GM12878 (cell line): ENCODE measurements around the gene ITGA3. TPM values are rescaled to one million over a fixed set of nuclear protein-coding genes. Genes with fewer than 3 reads are reported as not detected.

Experiments used
- ATAC-seq: fragments of 200-7000 bp; cut with Tn5 transposase; 3 replicates; pipeline ENCODE4 v1.9.1; 2020; ENCODE audit warnings: mild to moderate bottlenecking, moderate library complexity
- BruUV-seq: library from RNA; stranded (reverse); fragments of 400-500 nt; replicated peaks from 2 replicates; lab custom pipeline; 2021; lab: Mats Ljungman, UMichigan
- CTCF ChIA-PET: fragments of 300-600 bp; sonication (Branson Sonifier 250); formaldehyde crosslinking; extraction: SDS; loops from one replicate; lab custom pipeline; 2021; ENCODE audit warnings: inconsistent platforms; lab: Yijun Ruan, JAX
- POLR2A ChIA-PET: fragments of 350-600 bp; formaldehyde crosslinking; extraction: SDS; loops from one replicate; lab custom pipeline; 2021; ENCODE audit warnings: inconsistent platforms; lab: Charles Lee
- RAD21 ChIA-PET: fragments of 300-600 bp; sonication (Branson Sonifier 250); formaldehyde crosslinking; loops from one replicate; lab custom pipeline; 2023; ENCODE audit warnings: antibody characterized with exemption; ENCODE audit not compliant: unreplicated experiment; lab: Charles Lee
- SMC1A ChIA-PET: fragments of 300-600 bp; sonication (Branson Sonifier 250); formaldehyde crosslinking; loops from one replicate; lab custom pipeline; 2023; ENCODE audit not compliant: unreplicated experiment, uncharacterized antibody; lab: Charles Lee
- DNase-seq: peaks from one replicate; pipeline ENCODE4 v3.0.0-alpha.2; 2011; ENCODE audit warnings: low read depth, low spot score
- FAIRE-seq: peaks from 3 replicates; lab custom pipeline; 2011; peaks lifted over from hg19 to GRCh38; lab: Jason Lieb, UNC
- H2AFZ ChIP-seq: 2 replicates; pipeline ENCODE4 v1.6.0; 2011; ENCODE audit warnings: low read depth, low read length, control low read depth; ENCODE audit not compliant: control insufficient read depth
- H3K27ac ChIP-seq: 2 replicates; pipeline ENCODE4 v1.5.1; 2011; ENCODE audit warnings: control low read depth; ENCODE audit not compliant: control insufficient read depth, insufficient read depth
- H3K27me3 ChIP-seq, 2 experiments: replicated peaks in 1 of 2; 2 replicates each; pipeline versions ENCODE4 v1.6.0 to v1.6.1; 2011; ENCODE audit warnings: low read length in 1 of 2; ENCODE audit not compliant: control insufficient read depth in 2 of 2, insufficient read depth in 2 of 2
- H3K36me3 ChIP-seq, 2 experiments: 2 replicates each; pipeline ENCODE4 v1.5.1; 2011; ENCODE audit warnings: low read length in 1 of 2; ENCODE audit not compliant: control insufficient read depth in 2 of 2, insufficient read depth in 2 of 2
- H3K4me1 ChIP-seq: 2 replicates; pipeline ENCODE4 v1.6.1; 2011; ENCODE audit warnings: mild to moderate bottlenecking, low read length, moderate library complexity, mixed read lengths; ENCODE audit not compliant: control insufficient read depth, insufficient read depth
- H3K4me2 ChIP-seq: 2 replicates; pipeline ENCODE4 v1.6.0; 2011; ENCODE audit warnings: control low read depth; ENCODE audit not compliant: control insufficient read depth, insufficient read depth
- H3K4me3 ChIP-seq: fragments of 200-600 bp; sonication (generic); 2 replicates; pipeline ENCODE4 v1.5.1; 2016
- H3K79me2 ChIP-seq: 2 replicates; pipeline ENCODE4 v1.6.0; 2011; ENCODE audit warnings: low read length; ENCODE audit not compliant: control insufficient read depth, insufficient read depth
- H3K9ac ChIP-seq: 2 replicates; pipeline ENCODE4 v1.8.0; 2011; ENCODE audit warnings: low read length, control low read depth, mixed read lengths; ENCODE audit not compliant: control insufficient read depth, insufficient read depth
- H3K9me3 ChIP-seq: replicated peaks from 3 replicates; pipeline ENCODE4 v1.5.1; 2011; ENCODE audit warnings: mild to moderate bottlenecking, low read length; ENCODE audit not compliant: control insufficient read depth, insufficient read depth
- H4K20me1 ChIP-seq: 2 replicates; pipeline ENCODE4 v1.6.0; 2011; ENCODE audit not compliant: control insufficient read depth, insufficient read depth
- BMI1 ChIP-seq: fragments of 450-650 bp; IDR thresholded peaks from 2 replicates; pipeline ENCODE4 v1.6.1; 2016; ENCODE audit warnings: mild to moderate bottlenecking, moderate library complexity, borderline replicate concordance
- CREM ChIP-seq: IDR thresholded peaks from 2 replicates; pipeline ENCODE4 v1.6.1; 2014; ENCODE audit warnings: antibody characterized with exemption, low read depth
- IKZF1 ChIP-seq: fragments of 450-650 bp; conservative IDR thresholded peaks from 2 replicates; pipeline ENCODE4 v1.6.1; 2017; ENCODE audit warnings: antibody characterized with exemption, mild to moderate bottlenecking
- KAT2A ChIP-seq: conservative IDR thresholded peaks from 2 replicates; pipeline ENCODE4 v1.6.1; 2011; ENCODE audit warnings: low read depth, low read length; ENCODE audit not compliant: control insufficient read depth
- MXI1 ChIP-seq: fragments of 150-350 bp; IDR thresholded peaks from 2 replicates; pipeline ENCODE4 v1.6.1; 2011; ENCODE audit warnings: low read depth, mild to moderate bottlenecking, inconsistent platforms, low read length, improper control_type of control experiment
- NFIC ChIP-seq: IDR thresholded peaks from 2 replicates; pipeline ENCODE4 v1.6.1; 2012; ENCODE audit warnings: low read depth, mild to moderate bottlenecking, inconsistent platforms, low read length, moderate library complexity
- NR2F1 ChIP-seq: fragments of 450-650 bp; conservative IDR thresholded peaks from 2 replicates; pipeline ENCODE4 v1.6.1; 2017; ENCODE audit warnings: mild to moderate bottlenecking
- PML ChIP-seq: IDR thresholded peaks from 2 replicates; pipeline ENCODE4 v1.6.1; 2012; ENCODE audit warnings: low read length, inconsistent platforms
- WGBS: methylation state at CpG from one replicate; pipeline ENCODE4 v1.1.6; 2016; ENCODE audit warnings: low lambda C conversion rate; ENCODE audit not compliant: insufficient replicate concordance, insufficient coverage; ENCODE audit errors: missing lambda C conversion rate; 5-methylcytosine and 5-hydroxymethylcytosine counted together
- in situ Hi-C: fragments of 300-500 bp; cut with MboI; formaldehyde crosslinking; loops from 9 replicates; pipeline ENCODE4 v1.14.3; 2018; ENCODE audit warnings: mixed read lengths
- intact Hi-C: fragments of 100-400 bp; cut with micrococcal nuclease; formaldehyde crosslinking; loops from one replicate; pipeline ENCODE4 v1.14.2; 2022; ENCODE audit not compliant: unreplicated experiment
- polyA plus RNA-seq, 11 experiments: library from polyadenylated mRNA; depleted of rRNA in 4 of 11; unstranded in 6 of 11; stranded (reverse) in 5 of 11; fragments of >200 nt; fragmentation: Nextera tagmentation in 4 of 11; fragmentation: Illumina TruSeq in 1 of 11; extraction: Ambion mirVana in 4 of 11; extraction: Trizol in 1 of 11; gene quantifications; 1 replicate in 1 of 11; 2 replicates in 10 of 11; pipeline versions ENCODE4 v1.2.1 to v1.2.3, GENCODE V29; 2011 to 2016; ENCODE audit warnings: inconsistent platforms in 2 of 11, missing spikeins in 2 of 11, low read depth in 1 of 11
- total RNA-seq, 4 experiments: library from RNA; depleted of rRNA in 3 of 4; stranded (reverse); fragments of >200 nt in 3 of 4; fragmentation: Illumina TruSeq in 1 of 4; extraction: Trizol in 1 of 4; gene quantifications; 2 replicates each; pipeline versions ENCODE4 v1.2.1 to v1.2.3, GENCODE V29; 2013 to 2021
- TF ChIP-seq, protein P1 (sequence below): IDR thresholded peaks from 2 replicates; pipeline ENCODE4 v1.6.1; 2012; ENCODE audit warnings: improper control_type of control experiment, low read depth, low read length; ENCODE audit not compliant: insufficient replicate concordance
- TF ChIP-seq, protein P2 (sequence below): fragments of 450-650 bp; IDR thresholded peaks from 2 replicates; pipeline ENCODE4 v1.6.1; 2017; ENCODE audit warnings: borderline replicate concordance
- TF ChIP-seq, protein P3 (sequence below): fragments of 450-650 bp; IDR thresholded peaks from 2 replicates; pipeline ENCODE4 v1.6.1; 2014; ENCODE audit warnings: mild to moderate bottlenecking

ITGA3 gene
- total and polyA plus RNA-seq, 10 of the 15 experiments (the other 5 are each of a cell fraction or from before 2014, with no cell fraction given) = 0.29 to 13.4 (median 6.6) TPM

DNA sequence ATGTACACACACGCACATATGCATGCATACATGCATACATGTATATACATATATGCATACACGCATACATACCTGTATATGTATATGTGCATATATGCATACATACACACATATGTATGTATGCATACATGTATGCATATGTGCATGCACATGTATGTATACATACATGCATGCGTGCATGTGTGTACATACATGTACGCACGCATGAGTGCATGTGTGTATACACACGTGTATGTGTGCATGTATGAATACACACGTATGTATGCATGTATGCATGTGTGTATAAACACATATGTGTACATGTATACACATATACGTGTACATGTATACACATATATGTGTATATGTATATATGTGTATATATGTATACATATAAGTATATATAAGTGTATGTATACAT, 32.4 kb upstream of the ITGA3 start:
- SMC1A ChIA-PET = no interaction called here
- no peaks in the 10 kb centered on the region for H4K20me1 ChIP-seq
- no peak for TF ChIP-seq MXI1
- TF ChIP-seq, protein P1, sequence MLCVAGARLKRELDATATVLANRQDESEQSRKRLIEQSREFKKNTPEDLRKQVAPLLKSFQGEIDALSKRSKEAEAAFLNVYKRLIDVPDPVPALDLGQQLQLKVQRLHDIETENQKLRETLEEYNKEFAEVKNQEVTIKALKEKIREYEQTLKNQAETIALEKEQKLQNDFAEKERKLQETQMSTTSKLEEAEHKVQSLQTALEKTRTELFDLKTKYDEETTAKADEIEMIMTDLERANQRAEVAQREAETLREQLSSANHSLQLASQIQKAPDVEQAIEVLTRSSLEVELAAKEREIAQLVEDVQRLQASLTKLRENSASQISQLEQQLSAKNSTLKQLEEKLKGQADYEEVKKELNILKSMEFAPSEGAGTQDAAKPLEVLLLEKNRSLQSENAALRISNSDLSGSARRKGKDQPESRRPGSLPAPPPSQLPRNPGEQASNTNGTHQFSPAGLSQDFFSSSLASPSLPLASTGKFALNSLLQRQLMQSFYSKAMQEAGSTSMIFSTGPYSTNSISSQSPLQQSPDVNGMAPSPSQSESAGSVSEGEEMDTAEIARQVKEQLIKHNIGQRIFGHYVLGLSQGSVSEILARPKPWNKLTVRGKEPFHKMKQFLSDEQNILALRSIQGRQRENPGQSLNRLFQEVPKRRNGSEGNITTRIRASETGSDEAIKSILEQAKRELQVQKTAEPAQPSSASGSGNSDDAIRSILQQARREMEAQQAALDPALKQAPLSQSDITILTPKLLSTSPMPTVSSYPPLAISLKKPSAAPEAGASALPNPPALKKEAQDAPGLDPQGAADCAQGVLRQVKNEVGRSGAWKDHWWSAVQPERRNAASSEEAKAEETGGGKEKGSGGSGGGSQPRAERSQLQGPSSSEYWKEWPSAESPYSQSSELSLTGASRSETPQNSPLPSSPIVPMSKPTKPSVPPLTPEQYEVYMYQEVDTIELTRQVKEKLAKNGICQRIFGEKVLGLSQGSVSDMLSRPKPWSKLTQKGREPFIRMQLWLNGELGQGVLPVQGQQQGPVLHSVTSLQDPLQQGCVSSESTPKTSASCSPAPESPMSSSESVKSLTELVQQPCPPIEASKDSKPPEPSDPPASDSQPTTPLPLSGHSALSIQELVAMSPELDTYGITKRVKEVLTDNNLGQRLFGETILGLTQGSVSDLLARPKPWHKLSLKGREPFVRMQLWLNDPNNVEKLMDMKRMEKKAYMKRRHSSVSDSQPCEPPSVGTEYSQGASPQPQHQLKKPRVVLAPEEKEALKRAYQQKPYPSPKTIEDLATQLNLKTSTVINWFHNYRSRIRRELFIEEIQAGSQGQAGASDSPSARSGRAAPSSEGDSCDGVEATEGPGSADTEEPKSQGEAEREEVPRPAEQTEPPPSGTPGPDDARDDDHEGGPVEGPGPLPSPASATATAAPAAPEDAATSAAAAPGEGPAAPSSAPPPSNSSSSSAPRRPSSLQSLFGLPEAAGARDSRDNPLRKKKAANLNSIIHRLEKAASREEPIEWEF = no peak
- TF ChIP-seq, protein P2, sequence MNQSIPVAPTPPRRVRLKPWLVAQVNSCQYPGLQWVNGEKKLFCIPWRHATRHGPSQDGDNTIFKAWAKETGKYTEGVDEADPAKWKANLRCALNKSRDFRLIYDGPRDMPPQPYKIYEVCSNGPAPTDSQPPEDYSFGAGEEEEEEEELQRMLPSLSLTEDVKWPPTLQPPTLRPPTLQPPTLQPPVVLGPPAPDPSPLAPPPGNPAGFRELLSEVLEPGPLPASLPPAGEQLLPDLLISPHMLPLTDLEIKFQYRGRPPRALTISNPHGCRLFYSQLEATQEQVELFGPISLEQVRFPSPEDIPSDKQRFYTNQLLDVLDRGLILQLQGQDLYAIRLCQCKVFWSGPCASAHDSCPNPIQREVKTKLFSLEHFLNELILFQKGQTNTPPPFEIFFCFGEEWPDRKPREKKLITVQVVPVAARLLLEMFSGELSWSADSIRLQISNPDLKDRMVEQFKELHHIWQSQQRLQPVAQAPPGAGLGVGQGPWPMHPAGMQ = no peak
- TF ChIP-seq PML = no peak
- TF ChIP-seq IKZF1 = no peak
- no peak for TF ChIP-seq KAT2A
- no peak for TF ChIP-seq NFIC
- no peak for TF ChIP-seq BMI1
- TF ChIP-seq CREM = no peak
- TF ChIP-seq, protein P3, sequence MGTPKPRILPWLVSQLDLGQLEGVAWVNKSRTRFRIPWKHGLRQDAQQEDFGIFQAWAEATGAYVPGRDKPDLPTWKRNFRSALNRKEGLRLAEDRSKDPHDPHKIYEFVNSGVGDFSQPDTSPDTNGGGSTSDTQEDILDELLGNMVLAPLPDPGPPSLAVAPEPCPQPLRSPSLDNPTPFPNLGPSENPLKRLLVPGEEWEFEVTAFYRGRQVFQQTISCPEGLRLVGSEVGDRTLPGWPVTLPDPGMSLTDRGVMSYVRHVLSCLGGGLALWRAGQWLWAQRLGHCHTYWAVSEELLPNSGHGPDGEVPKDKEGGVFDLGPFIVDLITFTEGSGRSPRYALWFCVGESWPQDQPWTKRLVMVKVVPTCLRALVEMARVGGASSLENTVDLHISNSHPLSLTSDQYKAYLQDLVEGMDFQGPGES = no peak
- no peak for TF ChIP-seq NR2F1
- TF ChIP-seq, all 136 proteins: peak for 0
- POLR2A ChIA-PET = no interaction called here
- no peaks in the 10 kb centered on the region; a peak in 1 of 4 replicates for H3K27me3 ChIP-seq
- BruUV-seq = no TSS peak
- no peak overlapping the region for H3K27ac ChIP-seq
- H2AFZ ChIP-seq = no peak overlapping the region
- DNase-seq (no peak), ATAC-seq (no peak), FAIRE-seq (no peak)
- H3K9me3 ChIP-seq = no peaks in the 10 kb centered on the region; the same call in 2 of the 3 replicates
- no peaks in the 10 kb centered on the region for H3K4me1 ChIP-seq
- no peak overlapping the region for H3K4me2 ChIP-seq
- intact Hi-C loops (no loop called here), in situ Hi-C loops (no loop called here)
- no peak overlapping the region for H3K9ac ChIP-seq
- no peak overlapping the region for H3K4me3 ChIP-seq
- WGBS = 62% methylated on average over 8 of the region's 8 CpGs
- no peaks in the 10 kb centered on the region for H3K79me2 ChIP-seq
- H3K36me3 ChIP-seq = no peaks in the 10 kb centered on the region
- CTCF ChIA-PET = no interaction called here
- RAD21 ChIA-PET = no interaction called here
